ENCODE measurements around the gene OR5M8. TPM values are rescaled to one million over a fixed set of nuclear protein-coding genes. Genes with fewer than 3 reads are reported as not detected.

The OR5M8 gene
- total RNA-seq, 1 experiment from 2014 or later = not detected

DNA sequence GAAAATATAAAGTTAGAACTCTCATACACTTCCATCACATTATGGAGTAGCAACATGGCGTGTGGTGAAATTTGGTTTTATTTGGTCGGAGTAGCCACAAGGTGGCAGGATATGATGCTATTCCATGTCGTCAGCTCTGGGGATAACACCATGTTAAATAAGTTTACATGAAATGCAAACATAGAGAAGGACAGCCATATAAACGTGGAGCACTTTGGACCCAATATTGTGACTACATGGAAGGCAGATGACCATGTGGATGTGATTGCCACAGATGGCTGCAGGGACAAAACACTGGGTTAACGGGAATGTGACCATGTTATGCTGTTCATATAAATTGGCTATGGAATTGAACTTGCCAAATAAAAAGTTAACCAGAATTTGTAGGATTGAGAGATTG lies 30.8 kb upstream of the OR5M8 start:
- no peak for TF ChIP-seq EZH2 (IDR thresholded peaks at IDR 0.05; ENCODE audit: borderline replicate concordance, low read depth, low read length, poor library complexity, severe bottlenecking)
- TF ChIP-seq, protein P1, sequence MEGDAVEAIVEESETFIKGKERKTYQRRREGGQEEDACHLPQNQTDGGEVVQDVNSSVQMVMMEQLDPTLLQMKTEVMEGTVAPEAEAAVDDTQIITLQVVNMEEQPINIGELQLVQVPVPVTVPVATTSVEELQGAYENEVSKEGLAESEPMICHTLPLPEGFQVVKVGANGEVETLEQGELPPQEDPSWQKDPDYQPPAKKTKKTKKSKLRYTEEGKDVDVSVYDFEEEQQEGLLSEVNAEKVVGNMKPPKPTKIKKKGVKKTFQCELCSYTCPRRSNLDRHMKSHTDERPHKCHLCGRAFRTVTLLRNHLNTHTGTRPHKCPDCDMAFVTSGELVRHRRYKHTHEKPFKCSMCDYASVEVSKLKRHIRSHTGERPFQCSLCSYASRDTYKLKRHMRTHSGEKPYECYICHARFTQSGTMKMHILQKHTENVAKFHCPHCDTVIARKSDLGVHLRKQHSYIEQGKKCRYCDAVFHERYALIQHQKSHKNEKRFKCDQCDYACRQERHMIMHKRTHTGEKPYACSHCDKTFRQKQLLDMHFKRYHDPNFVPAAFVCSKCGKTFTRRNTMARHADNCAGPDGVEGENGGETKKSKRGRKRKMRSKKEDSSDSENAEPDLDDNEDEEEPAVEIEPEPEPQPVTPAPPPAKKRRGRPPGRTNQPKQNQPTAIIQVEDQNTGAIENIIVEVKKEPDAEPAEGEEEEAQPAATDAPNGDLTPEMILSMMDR (conservative IDR thresholded peaks at IDR 0.05; ENCODE audit: low read depth, low read length) = peak; percentile 49

DNA sequence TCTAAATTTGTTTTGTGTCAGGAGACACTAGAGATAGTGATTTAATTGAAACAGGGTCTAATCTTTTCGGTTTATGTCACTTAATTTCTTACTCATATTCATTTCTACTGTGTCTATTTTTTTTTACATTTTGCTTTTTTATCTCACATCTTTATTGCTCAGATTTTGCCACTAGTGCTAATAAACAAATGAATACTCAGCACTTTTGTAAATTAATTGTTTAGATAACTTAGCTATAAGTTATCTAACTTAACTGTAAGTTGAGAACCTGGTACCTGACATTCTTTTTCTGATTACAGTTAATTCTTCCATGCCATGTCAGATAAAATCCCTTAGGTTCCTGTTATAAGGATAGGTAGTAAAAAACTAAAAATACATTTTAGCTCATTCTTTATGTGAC lies 22.1 kb upstream of the OR5M8 start:
- TF ChIP-seq, protein P1 (conservative IDR thresholded peaks at IDR 0.05; ENCODE audit: low read depth, low read length) = no peak
- no peak for TF ChIP-seq EZH2 (IDR thresholded peaks at IDR 0.05; ENCODE audit: borderline replicate concordance, low read depth, low read length, poor library complexity, severe bottlenecking)
- no peak overlapping the region for H3K27ac ChIP-seq (ENCODE audit: low read depth, low read length, poor library complexity, severe bottlenecking)
- H3K9me3 ChIP-seq (ENCODE audit: low read depth, low read length, poor library complexity, severe bottlenecking) = no peaks in the 10 kb centered on the region
- no peak for DNase-seq (ENCODE audit: low spot score)
- H3K4me3 ChIP-seq (ENCODE audit: low read depth, low read length, poor library complexity, severe bottlenecking) = no peak overlapping the region
- H3K36me3 ChIP-seq (ENCODE audit: insufficient read depth, low read length, poor library complexity, severe bottlenecking) = no peaks in the 10 kb centered on the region
- CTCF ChIA-PET = no interaction called here
- POLR2A ChIA-PET (ENCODE audit: low non-redundant PET) = no interaction called here
- BruUV-seq (replicated peaks) = no TSS peak
- H3K27me3 ChIP-seq (replicated peaks; ENCODE audit: insufficient read depth, low read depth, low read length, poor library complexity) = no peaks in the 10 kb centered on the region
- H3K4me1 ChIP-seq (ENCODE audit: insufficient read depth, low read length, poor library complexity, severe bottlenecking) = no peaks in the 10 kb centered on the region
- intact Hi-C loops (cut with micrococcal nuclease; ENCODE audit: unreplicated experiment) = no loop called here

More for the DNA sequence above, 30.8 kb upstream of the OR5M8 start:
- DNase-seq (ENCODE audit: low spot score) = peak; percentile 22
- H3K4me3 ChIP-seq (ENCODE audit: low read depth, low read length, poor library complexity, severe bottlenecking) = no peak overlapping the region
- H3K27me3 ChIP-seq (replicated peaks; ENCODE audit: insufficient read depth, low read depth, low read length, poor library complexity) = no peaks in the 10 kb centered on the region
- no peaks in the 10 kb centered on the region for H3K9me3 ChIP-seq (ENCODE audit: low read depth, low read length, poor library complexity, severe bottlenecking)
- no TSS peak for BruUV-seq (replicated peaks)
- ChIA-PET POLR2A (ENCODE audit: low non-redundant PET) (no interaction called here), CTCF (no interaction called here)
- no peaks in the 10 kb centered on the region for H3K36me3 ChIP-seq (ENCODE audit: insufficient read depth, low read length, poor library complexity, severe bottlenecking)
- no peaks in the 10 kb centered on the region for H3K4me1 ChIP-seq (ENCODE audit: insufficient read depth, low read length, poor library complexity, severe bottlenecking)
- no peak overlapping the region for H3K27ac ChIP-seq (ENCODE audit: low read depth, low read length, poor library complexity, severe bottlenecking)
- intact Hi-C loops (cut with micrococcal nuclease; ENCODE audit: unreplicated experiment) = loop anchor here (5.0 kb wide), 1 partner anchor 260 kb away; no protein-coding TSS in a partner anchor

DNA sequence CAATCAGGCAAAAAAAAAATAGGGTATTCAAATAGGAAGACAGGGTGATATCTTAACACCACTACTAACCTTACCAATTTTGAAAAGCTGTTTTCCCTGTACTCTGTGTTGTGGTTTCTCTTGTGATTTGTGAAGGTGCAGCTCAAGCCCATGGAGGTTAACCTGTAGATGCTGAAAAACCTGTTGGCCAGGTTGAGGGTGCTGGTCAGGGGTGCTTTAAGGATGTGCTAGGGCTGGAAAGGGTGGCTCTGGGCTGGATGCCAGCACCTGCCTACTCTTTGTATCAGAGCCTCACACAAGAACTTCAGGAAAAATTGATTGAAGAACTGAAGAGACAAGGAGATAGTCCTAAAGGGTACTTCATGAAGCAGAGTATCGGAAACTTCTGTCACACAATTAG lies 18.3 kb upstream of the OR5M8 start:
- Histone ChIP-seq H3K27me3 (replicated peaks; ENCODE audit: insufficient read depth, low read depth, low read length, poor library complexity) (no peaks in the 10 kb centered on the region), H3K4me3 (ENCODE audit: low read depth, low read length, poor library complexity, severe bottlenecking) (no peak overlapping the region), H3K36me3 (ENCODE audit: insufficient read depth, low read length, poor library complexity, severe bottlenecking) (no peaks in the 10 kb centered on the region), H3K4me1 (ENCODE audit: insufficient read depth, low read length, poor library complexity, severe bottlenecking) (no peaks in the 10 kb centered on the region), H3K27ac (ENCODE audit: low read depth, low read length, poor library complexity, severe bottlenecking) (no peak overlapping the region), H3K9me3 (ENCODE audit: low read depth, low read length, poor library complexity, severe bottlenecking) (no peaks in the 10 kb centered on the region)
- DNase-seq (ENCODE audit: low spot score) = no peak
- intact Hi-C loops (cut with micrococcal nuclease; ENCODE audit: unreplicated experiment) = no loop called here
- no TSS peak for BruUV-seq (replicated peaks)
- TF ChIP-seq EZH2 (IDR thresholded peaks at IDR 0.05; ENCODE audit: borderline replicate concordance, low read depth, low read length, poor library complexity, severe bottlenecking) = no peak
- TF ChIP-seq, protein P1 (conservative IDR thresholded peaks at IDR 0.05; ENCODE audit: low read depth, low read length) = no peak
- ChIA-PET CTCF (no interaction called here), POLR2A (ENCODE audit: low non-redundant PET) (no interaction called here)
